Prostate gland (tissue), 2 donors: ENCODE measurements around the gene GPR84.

ENCODE experiments used
- CTCF ChIP-seq, 4 experiments: fragments of 200-600 bp in 2 of 4; fragments of 450-650 bp in 2 of 4; sonication (generic) in 2 of 4; IDR thresholded peaks; 1 replicate in 3 of 4; 2 replicates in 1 of 4; pipeline ENCODE4 v1.5.1; 2016 to 2019; ENCODE audit warnings: antibody characterized with exemption in 4 of 4, mild to moderate bottlenecking in 2 of 4, moderate library complexity in 2 of 4
- POLR2A ChIP-seq: fragments of 450-650 bp; IDR thresholded peaks from one replicate; pipeline ENCODE4 v1.6.1; 2016; ENCODE audit warnings: antibody characterized with exemption, mild to moderate bottlenecking
- POLR2AphosphoS5 ChIP-seq: sonication (generic); formaldehyde crosslinking; IDR thresholded peaks from one replicate; pipeline ENCODE4 v1.6.1; 2017; ENCODE audit warnings: antibody characterized with exemption

- TF ChIP-seq CTCF (IDR thresholded peaks at IDR 0.05) (no peak), POLR2A (no peak), POLR2AphosphoS5 (no peak)
Measured at GRCh38 chr12:54384591-54385041, 20.3 kb upstream of the GPR84 start, which contains the start of gene ZNF385A.
